Measurements from ENCODE around the gene RSBN1L.

DNA sequence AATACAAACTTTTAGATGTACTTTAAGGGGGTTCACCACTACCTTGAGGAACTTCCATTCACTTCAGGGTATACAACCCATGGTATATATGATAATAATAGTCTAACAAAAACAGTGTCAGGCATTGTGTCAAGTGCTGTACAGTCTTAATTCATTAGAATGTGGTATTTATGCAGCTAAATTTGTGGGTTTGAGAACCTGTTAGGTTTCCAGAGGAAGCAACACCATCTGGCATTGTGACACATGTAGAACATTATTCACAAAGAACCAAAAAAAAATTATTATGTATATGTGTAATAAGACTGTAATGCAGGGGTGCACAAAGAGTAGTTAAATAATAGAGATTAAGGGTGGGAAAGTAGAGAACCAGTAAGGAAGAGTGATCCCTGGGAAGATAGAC, 75.6 kb downstream of the RSBN1L start:
- TF ChIP-seq, protein P1, sequence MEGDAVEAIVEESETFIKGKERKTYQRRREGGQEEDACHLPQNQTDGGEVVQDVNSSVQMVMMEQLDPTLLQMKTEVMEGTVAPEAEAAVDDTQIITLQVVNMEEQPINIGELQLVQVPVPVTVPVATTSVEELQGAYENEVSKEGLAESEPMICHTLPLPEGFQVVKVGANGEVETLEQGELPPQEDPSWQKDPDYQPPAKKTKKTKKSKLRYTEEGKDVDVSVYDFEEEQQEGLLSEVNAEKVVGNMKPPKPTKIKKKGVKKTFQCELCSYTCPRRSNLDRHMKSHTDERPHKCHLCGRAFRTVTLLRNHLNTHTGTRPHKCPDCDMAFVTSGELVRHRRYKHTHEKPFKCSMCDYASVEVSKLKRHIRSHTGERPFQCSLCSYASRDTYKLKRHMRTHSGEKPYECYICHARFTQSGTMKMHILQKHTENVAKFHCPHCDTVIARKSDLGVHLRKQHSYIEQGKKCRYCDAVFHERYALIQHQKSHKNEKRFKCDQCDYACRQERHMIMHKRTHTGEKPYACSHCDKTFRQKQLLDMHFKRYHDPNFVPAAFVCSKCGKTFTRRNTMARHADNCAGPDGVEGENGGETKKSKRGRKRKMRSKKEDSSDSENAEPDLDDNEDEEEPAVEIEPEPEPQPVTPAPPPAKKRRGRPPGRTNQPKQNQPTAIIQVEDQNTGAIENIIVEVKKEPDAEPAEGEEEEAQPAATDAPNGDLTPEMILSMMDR (optimal IDR thresholded peaks at IDR 0.05 in 1 of 3, IDR thresholded peaks at IDR 0.05 in 1 of 3, conservative IDR thresholded peaks at IDR 0.05 in 1 of 3; ENCODE audit: extremely low read depth in 1 of 3, insufficient read depth in 2 of 3, low read length in 3 of 3) = no peak
- TF ChIP-seq EZH2 (IDR thresholded peaks at IDR 0.05; ENCODE audit: low read length) = no peak

All from keratinocyte (primary cell).